Measurements from ENCODE around the gene BIK.
"Not testable (repeated sequence)": the region's sequence is repeated elsewhere in the genome, so short reads cannot be mapped to it uniquely, and the experiment has no call there.

The BIK gene

GRCh38 chr22:43104950-43105349 is 5.6 kb upstream of the BIK start:
- DNase-seq, result not testable (repeated sequence)

GRCh38 chr22:43106302-43106701 is 4.2 kb upstream of the BIK start:
- no peak for DNase-seq

GRCh38 chr22:43109511-43109910 is 1.0 kb upstream of the BIK start:
- DNase-seq, result no peak

- no peak for DNase-seq
Measured at GRCh38 chr22:43109921-43110443, 568 bp upstream of the BIK start.

- peak; percentile 14 for DNase-seq
Measured at GRCh38 chr22:43110927-43111623, 525 bp downstream of the BIK start.

- DNase-seq, result no peak
Measured at GRCh38 chr22:43113526-43114251, 3.1 kb downstream of the BIK start.

DNA sequence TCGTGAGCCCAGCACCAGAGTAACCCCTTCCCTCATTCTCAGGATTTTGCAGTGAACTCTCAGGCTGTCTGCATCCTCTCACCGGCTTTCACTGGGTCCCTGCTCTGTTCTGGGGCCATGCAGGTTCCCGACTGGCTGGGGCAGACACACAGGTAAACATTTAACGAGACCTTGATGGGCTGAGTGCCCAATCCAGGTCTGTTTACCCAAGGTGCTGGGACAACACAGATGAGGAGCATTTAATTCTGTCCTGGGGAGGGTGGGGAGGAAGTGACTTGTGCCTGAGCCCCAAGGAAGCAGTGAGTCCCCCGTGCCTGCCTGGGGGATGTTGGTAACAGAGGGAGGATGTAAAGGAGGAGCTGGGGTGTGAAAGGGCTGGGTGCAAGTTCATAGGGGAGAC is 4.4 kb downstream of the BIK start:
- DNase-seq, result no peak

DNA sequence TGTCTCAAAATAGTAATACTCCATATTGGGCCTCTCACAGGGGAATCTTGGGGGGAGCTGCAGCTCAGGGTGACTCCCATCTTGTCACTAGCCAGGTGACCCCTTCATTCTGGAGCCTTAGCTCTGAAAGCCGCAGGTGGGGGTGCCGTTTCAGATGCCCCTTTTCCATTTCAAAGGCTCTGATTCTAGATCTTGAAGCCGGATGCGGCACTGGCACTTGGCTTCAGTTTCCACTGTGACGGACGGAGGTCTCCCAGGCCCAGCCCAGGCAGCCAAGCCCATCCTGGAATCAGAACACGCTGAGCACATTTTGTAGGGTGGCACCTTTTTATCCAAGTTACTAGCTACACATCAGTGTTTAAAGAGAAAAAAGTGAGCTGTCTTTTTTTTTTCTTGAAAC is 6.4 kb downstream of the BIK start:
- no peak for DNase-seq

GRCh38 chr22:43118024-43118849 is 7.7 kb downstream of the BIK start:
- no peak for DNase-seq

- DNase-seq, result no peak
Measured at GRCh38 chr22:43118953-43119458, 8.5 kb downstream of the BIK start.

- DNase-seq, result no peak
Measured at GRCh38 chr22:43126501-43127165, 16.1 kb downstream of the BIK start.

- DNase-seq, result no peak
Measured at GRCh38 chr22:43127166-43127908, 16.8 kb downstream of the BIK start.

DNA sequence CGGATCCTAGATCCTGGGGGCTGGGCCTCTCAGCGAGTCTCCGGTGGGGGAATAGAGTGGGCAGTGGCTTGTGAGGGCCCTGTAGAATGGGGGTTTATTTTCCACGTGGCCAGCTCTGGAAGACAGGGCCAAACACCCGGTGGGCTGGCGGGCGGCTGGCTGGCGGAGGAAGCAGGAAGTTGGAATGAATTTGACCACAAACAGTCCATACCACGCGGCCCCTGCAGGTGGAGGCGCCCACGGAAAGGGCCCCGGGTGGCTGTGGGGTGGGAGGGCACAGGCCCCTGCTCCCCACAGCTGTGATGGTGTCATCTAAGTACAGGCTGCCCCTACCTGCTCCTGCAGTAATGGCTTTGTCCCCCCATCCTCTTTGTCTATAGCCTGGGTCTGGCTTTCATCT is 17.6 kb downstream of the BIK start:
- DNase-seq, result no peak

DNA sequence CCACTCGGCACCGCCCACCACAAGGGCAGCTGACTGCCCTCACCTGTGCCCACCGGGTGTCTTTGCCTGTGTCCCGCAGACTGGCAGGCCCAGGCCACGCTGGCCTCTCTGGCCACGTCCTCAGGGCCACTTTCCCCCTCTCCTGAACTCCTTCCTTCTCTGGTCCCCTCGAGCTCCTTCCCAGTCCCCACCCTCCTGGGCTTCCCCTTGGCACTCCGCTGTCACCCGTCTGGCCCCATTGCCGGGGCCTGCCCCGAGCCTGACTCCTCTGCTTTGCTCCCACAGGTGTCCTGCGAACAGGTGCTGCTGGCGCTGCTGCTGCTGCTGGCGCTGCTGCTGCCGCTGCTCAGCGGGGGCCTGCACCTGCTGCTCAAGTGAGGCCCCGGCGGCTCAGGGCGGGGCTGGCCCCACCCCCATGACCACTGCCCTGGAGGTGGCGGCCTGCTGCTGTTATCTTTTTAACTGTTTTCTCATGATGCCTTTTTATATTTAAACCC is 18.4 kb downstream of the BIK start:
- no peak for DNase-seq

DNA sequence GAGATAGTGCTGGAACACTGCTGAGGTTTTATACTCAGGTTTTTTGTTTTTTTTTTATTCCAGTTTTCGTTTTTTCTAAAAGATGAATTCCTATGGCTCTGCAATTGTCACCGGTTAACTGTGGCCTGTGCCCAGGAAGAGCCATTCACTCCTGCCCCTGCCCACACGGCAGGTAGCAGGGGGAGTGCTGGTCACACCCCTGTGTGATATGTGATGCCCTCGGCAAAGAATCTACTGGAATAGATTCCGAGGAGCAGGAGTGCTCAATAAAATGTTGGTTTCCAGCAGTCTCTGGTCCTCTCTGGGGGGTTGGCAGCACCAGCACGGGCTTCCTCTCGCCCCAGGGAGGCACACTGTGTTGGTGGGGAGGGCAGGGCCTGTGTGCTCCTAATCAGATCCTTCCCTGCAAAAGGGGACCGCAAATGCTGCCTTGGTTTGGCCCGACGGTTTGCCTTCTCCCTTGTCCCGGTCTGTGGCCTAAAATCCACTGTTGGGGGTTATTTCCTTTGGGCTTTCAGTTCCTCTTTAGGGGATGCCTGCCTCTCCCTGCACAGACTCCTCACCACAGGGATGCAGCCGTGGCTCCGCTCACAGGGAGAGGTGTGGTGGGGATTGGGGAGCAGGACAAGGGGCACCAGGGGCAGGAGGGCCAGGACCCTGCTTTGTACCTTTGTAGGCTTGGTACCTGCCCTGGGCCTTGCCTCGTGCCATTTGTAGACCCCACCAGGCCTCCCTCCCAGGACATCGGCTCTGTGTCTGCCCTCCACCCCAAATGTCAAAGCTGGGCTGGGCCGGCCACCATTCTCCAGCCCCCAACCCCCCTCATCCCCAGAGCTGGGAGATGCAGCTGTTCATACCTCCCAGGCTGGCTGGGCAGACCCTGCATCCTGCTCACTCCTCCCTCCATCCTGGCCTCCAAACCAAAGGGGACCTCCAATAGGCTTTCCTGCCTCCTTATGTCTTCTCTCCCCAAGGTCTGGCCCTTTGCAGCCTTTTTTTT is 19.2 kb downstream of the BIK start:
- no peak for DNase-seq

GRCh38 chr22:43131773-43132501 is 21.4 kb downstream of the BIK start:
- no peak for DNase-seq

- DNase-seq, result no peak
Measured at GRCh38 chr22:43133401-43133800, 22.9 kb downstream of the BIK start.

DNA sequence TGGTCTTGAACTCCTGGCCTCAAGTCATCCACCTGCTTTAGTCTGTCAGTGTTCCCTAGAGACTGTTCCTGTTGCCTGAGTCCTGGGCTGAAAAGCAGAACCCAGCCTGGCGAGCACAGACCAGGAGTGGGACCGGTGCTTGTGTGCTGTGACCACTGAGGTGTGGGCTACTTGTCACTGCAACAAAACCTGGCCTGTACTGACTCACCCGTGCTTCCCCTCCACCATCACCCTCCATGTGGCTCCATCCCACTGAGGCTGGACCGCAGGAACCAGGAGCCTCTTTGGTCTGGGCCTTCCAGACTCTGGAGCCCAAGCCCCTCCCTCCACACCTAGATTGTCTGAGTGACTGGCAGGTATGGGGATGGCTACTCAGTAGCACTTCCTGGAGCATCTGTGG is 24.0 kb downstream of the BIK start:
- no peak for DNase-seq

- DNase-seq, result no peak
Measured at GRCh38 chr22:43135565-43135964, 25.0 kb downstream of the BIK start.

DNA sequence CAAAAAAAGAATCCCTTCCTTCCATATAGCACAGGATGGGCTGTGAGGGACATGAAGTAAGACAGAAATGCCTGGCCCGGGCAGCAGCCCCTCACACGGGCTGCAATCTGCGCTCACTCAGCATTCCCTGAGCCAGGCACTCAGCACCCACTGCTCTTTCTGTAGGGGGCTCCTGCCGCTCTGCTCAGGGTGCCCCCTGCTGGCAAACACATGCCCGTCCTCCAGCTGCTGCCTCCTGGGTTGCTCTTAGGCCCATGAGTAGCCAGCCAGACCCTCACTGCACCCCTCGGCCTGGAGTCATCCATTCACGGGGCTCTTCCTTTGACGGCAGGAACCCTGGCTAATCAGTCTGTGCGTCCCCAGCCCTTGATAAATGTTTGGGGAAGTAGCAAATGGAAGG is 25.7 kb downstream of the BIK start:
- DNase-seq, result peak; percentile 21
